Measurements from ENCODE around the gene ZFP36.

GRCh38 chr19:39370735-39371134 is 35.9 kb upstream of the ZFP36 start:
- TF ChIP-seq, protein P1, sequence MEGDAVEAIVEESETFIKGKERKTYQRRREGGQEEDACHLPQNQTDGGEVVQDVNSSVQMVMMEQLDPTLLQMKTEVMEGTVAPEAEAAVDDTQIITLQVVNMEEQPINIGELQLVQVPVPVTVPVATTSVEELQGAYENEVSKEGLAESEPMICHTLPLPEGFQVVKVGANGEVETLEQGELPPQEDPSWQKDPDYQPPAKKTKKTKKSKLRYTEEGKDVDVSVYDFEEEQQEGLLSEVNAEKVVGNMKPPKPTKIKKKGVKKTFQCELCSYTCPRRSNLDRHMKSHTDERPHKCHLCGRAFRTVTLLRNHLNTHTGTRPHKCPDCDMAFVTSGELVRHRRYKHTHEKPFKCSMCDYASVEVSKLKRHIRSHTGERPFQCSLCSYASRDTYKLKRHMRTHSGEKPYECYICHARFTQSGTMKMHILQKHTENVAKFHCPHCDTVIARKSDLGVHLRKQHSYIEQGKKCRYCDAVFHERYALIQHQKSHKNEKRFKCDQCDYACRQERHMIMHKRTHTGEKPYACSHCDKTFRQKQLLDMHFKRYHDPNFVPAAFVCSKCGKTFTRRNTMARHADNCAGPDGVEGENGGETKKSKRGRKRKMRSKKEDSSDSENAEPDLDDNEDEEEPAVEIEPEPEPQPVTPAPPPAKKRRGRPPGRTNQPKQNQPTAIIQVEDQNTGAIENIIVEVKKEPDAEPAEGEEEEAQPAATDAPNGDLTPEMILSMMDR (IDR thresholded peaks at IDR 0.05) = no peak
- no peak for TF ChIP-seq POLR2AphosphoS5 (IDR thresholded peaks at IDR 0.05; ENCODE audit: insufficient read depth in 1 of 2, low read depth in 1 of 2)

Data from vagina (tissue), 2 donors.